ENCODE data around the gene ANGPTL2. TPM values are rescaled to one million over a fixed set of nuclear protein-coding genes. Genes with fewer than 3 reads are reported as not detected.

ANGPTL2 gene
- total and polyA plus RNA-seq, 4 donors = 0.93 to 3.2 (median 1.9) TPM

GRCh38 chr9:127112735-127113161, 9.7 kb downstream of the ANGPTL2 start:
- WGBS = 94% methylated on average over 3 of the region's 3 CpGs

GRCh38 chr9:127112056-127112455, 10.4 kb downstream of the ANGPTL2 start:
- H3K27me3 ChIP-seq (ENCODE audit: control insufficient read depth in 4 of 4, insufficient read depth in 4 of 4, low read length in 3 of 4) = no peaks in the 10 kb centered on the region
- TF ChIP-seq GABPA (IDR thresholded peaks at IDR 0.05 in 1 of 2, conservative IDR thresholded peaks at IDR 0.05 in 1 of 2) = no peak
- TF ChIP-seq RXRA (IDR thresholded peaks at IDR 0.05) = no peak
- no peak for TF ChIP-seq JUND (IDR thresholded peaks at IDR 0.05)
- TF ChIP-seq YY1 (IDR thresholded peaks at IDR 0.05) = no peak
- H3K36me3 ChIP-seq (ENCODE audit: control insufficient read depth in 4 of 4, insufficient read depth in 3 of 4, low read depth in 1 of 4, low read length in 3 of 4) = no peaks in the 10 kb centered on the region
- no peak for DNase-seq (ENCODE audit: low spot score)
- H3K4me3 ChIP-seq (ENCODE audit: low read depth in 1 of 3, low read length in 3 of 3) = no peak overlapping the region
- no peaks in the 10 kb centered on the region for H3K9me3 ChIP-seq (ENCODE audit: control insufficient read depth in 4 of 4, low read length in 3 of 4)
- WGBS = 79% methylated on average over 7 of the region's 7 CpGs
- H3K4me1 ChIP-seq (ENCODE audit: control insufficient read depth in 4 of 4, insufficient read depth in 4 of 4, low read length in 3 of 4) = peaks cover 0 to 5% (median 2%) of the 10 kb centered on the region in 4 donors
- no peak overlapping the region for H3K27ac ChIP-seq (ENCODE audit: low read depth in 1 of 2, low read length in 2 of 2)
- no peak overlapping the region for H3K9ac ChIP-seq (ENCODE audit: low read depth in 1 of 2, low read length in 2 of 2)

More at GRCh38 chr9:127112735-127113161, 9.7 kb downstream of the ANGPTL2 start:
- no peak for DNase-seq (ENCODE audit: low spot score)
- Histone ChIP-seq H3K36me3 (ENCODE audit: control insufficient read depth in 4 of 4, insufficient read depth in 3 of 4, low read depth in 1 of 4, low read length in 3 of 4) (no peaks in the 10 kb centered on the region), H3K27ac (ENCODE audit: low read depth in 1 of 2, low read length in 2 of 2) (no peak overlapping the region), H3K27me3 (ENCODE audit: control insufficient read depth in 4 of 4, insufficient read depth in 4 of 4, low read length in 3 of 4) (no peaks in the 10 kb centered on the region), H3K9ac (ENCODE audit: low read depth in 1 of 2, low read length in 2 of 2) (no peak overlapping the region), H3K4me1 (ENCODE audit: control insufficient read depth in 4 of 4, insufficient read depth in 4 of 4, low read length in 3 of 4) (peaks cover 0 to 5% (median 2%) of the 10 kb centered on the region in 4 donors), H3K9me3 (ENCODE audit: control insufficient read depth in 4 of 4, low read length in 3 of 4) (no peaks in the 10 kb centered on the region), H3K4me3 (ENCODE audit: low read depth in 1 of 3, low read length in 3 of 3) (no peak overlapping the region)
- TF ChIP-seq TAF1 (conservative IDR thresholded peaks at IDR 0.05) (no peak), REST (IDR thresholded peaks at IDR 0.05) (no peak), ATF3 (IDR thresholded peaks at IDR 0.05) (no peak), RXRA (IDR thresholded peaks at IDR 0.05) (no peak), NR2F2 (IDR thresholded peaks at IDR 0.05) (no peak), EGR1 (IDR thresholded peaks at IDR 0.05; ENCODE audit: low read depth in 2 of 2) (no peak)

- peaks cover 0 to 5% (median 2%) of the 10 kb centered on the region in 4 donors for H3K4me1 ChIP-seq (ENCODE audit: control insufficient read depth in 4 of 4, insufficient read depth in 4 of 4, low read length in 3 of 4)
- H3K27me3 ChIP-seq (ENCODE audit: control insufficient read depth in 4 of 4, insufficient read depth in 4 of 4, low read length in 3 of 4) = no peaks in the 10 kb centered on the region
- DNase-seq (ENCODE audit: low spot score) = no peak
- 34% methylated on average over 5 of the region's 5 CpGs for WGBS
- no peak overlapping the region for H3K4me3 ChIP-seq (ENCODE audit: low read depth in 1 of 3, low read length in 3 of 3)
- no peaks in the 10 kb centered on the region for H3K36me3 ChIP-seq (ENCODE audit: control insufficient read depth in 4 of 4, insufficient read depth in 3 of 4, low read depth in 1 of 4, low read length in 3 of 4)
- no peak overlapping the region for H3K9ac ChIP-seq (ENCODE audit: low read depth in 1 of 2, low read length in 2 of 2)
- no peaks in the 10 kb centered on the region for H3K9me3 ChIP-seq (ENCODE audit: control insufficient read depth in 4 of 4, low read length in 3 of 4)
- peak overlapping the region; percentile 1 to 77 for H3K27ac ChIP-seq (ENCODE audit: low read depth in 1 of 2, low read length in 2 of 2)
- TF ChIP-seq JUND (IDR thresholded peaks at IDR 0.05) (no peak), TAF1 (conservative IDR thresholded peaks at IDR 0.05) (no peak), CTCF (IDR thresholded peaks at IDR 0.05; ENCODE audit: low read depth, low read length, missing input control) (no peak), NR2F2 (IDR thresholded peaks at IDR 0.05) (no peak), RXRA (IDR thresholded peaks at IDR 0.05) (no peak), YY1 (IDR thresholded peaks at IDR 0.05) (no peak), GABPA (IDR thresholded peaks at IDR 0.05 in 1 of 2, conservative IDR thresholded peaks at IDR 0.05 in 1 of 2) (no peak), HNF4A (conservative IDR thresholded peaks at IDR 0.05) (no peak), SP1 (IDR thresholded peaks at IDR 0.05) (no peak), MAX (IDR thresholded peaks at IDR 0.05) (no peak), REST (IDR thresholded peaks at IDR 0.05) (no peak), EGR1 (IDR thresholded peaks at IDR 0.05; ENCODE audit: low read depth in 2 of 2) (no peak), ATF3 (IDR thresholded peaks at IDR 0.05) (no peak), FOXA1 (IDR thresholded peaks at IDR 0.05) (no peak)
These were observed 13.2 kb downstream of the ANGPTL2 start for GRCh38 chr9:127109212-127109711.
